Tibial nerve (tissue), 4 donors: ENCODE results near the gene PPP2R3A. TPM values are rescaled to one million over a fixed set of nuclear protein-coding genes. Genes with fewer than 3 reads are reported as not detected.

ENCODE experiments used
- DNase-seq, 2 donors: peaks; one replicate each; pipeline ENCODE4 v3.0.0-alpha.2; 2019; ENCODE audit warnings: low spot score in 2 of 2
- H3K27ac ChIP-seq, 4 donors: fragments of 200-600 bp; sonication (generic) in 3 of 4; one replicate each; pipeline ENCODE4 v1.5.1; 2017 to 2019; ENCODE audit warnings: mild to moderate bottlenecking in 1 of 4
- H3K27me3 ChIP-seq, 2 donors: fragments of 200-600 bp; sonication (generic) in 1 of 2; one replicate each; pipeline versions ENCODE4 v1.5.1 to v1.6.0; 2017 to 2019
- H3K36me3 ChIP-seq, 3 donors: fragments of 200-600 bp; sonication (generic); one replicate each; pipeline ENCODE4 v1.5.1; 2018 to 2019
- H3K4me1 ChIP-seq, 4 donors: fragments of 200-600 bp; sonication (generic) in 3 of 4; one replicate each; pipeline ENCODE4 v1.5.1; 2017 to 2019
- H3K4me3 ChIP-seq, 4 donors: fragments of 200-600 bp; sonication (generic) in 3 of 4; one replicate each; pipeline ENCODE4 v1.5.1; 2017 to 2019; ENCODE audit warnings: mild to moderate bottlenecking in 1 of 4, moderate library complexity in 1 of 4
- H3K9me3 ChIP-seq, 4 donors: fragments of 200-600 bp; sonication (generic) in 3 of 4; one replicate each; pipeline ENCODE4 v1.5.1; 2017 to 2019
- EP300 ChIP-seq, 2 donors: sonication (generic); formaldehyde crosslinking; IDR thresholded peaks; one replicate each; pipeline ENCODE4 v1.6.1; 2017; ENCODE audit warnings: antibody characterized with exemption in 2 of 2, mild to moderate bottlenecking in 1 of 2
- POLR2A ChIP-seq, 2 donors: fragments of 450-650 bp; IDR thresholded peaks; one replicate each; pipeline ENCODE4 v1.6.1; 2017; ENCODE audit warnings: antibody characterized with exemption in 2 of 2, mild to moderate bottlenecking in 2 of 2, moderate library complexity in 2 of 2
- WGBS, 2 donors: methylation state at CpG; one replicate each; pipeline ENCODE4 v1.1.5; 2018; 5-methylcytosine and 5-hydroxymethylcytosine counted together
- total RNA-seq, 4 donors: library from RNA; depleted of rRNA; stranded (reverse); fragments of >200 nt; gene quantifications; one replicate each; pipeline ENCODE4 v1.1.0, GENCODE V29; 2016
- TF ChIP-seq, protein P1 (sequence below), 5 experiments: fragments of 200-600 bp in 3 of 5; fragments of 450-650 bp in 2 of 5; sonication (generic) in 3 of 5; IDR thresholded peaks; one replicate each; pipeline ENCODE4 v1.5.1; 2016 to 2019; ENCODE audit warnings: antibody characterized with exemption in 5 of 5, mild to moderate bottlenecking in 3 of 5, moderate library complexity in 2 of 5

The PPP2R3A gene
- total RNA-seq, 4 donors from 2014 or later: 12.3 to 18.2 (median 13.4) TPM

DNA sequence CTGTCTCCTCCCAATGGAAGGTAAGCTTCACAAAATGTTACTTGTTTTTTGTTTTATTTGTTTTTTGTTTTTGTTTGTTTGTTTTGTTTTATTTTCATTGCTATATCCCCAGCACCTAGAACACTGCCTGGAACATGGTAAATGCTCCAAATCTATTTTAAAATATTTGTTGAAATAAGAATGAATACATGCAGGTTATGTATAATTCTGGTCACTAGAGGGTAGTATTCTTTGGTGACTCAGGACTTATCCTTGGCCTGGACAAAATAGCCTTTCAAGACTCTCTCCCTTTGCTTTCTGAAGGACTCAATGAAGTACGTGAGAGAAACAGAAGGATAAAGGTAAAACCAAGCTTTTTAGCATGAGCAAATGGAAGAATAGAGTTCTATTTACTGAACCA lies 46.9 kb upstream of the PPP2R3A start:
- 8 to 25% methylated on average over 1 of the region's 1 CpG for WGBS, 2 donors
- H3K4me1 ChIP-seq: no peaks in the 10 kb centered on the region
- DNase-seq: no peak

DNA sequence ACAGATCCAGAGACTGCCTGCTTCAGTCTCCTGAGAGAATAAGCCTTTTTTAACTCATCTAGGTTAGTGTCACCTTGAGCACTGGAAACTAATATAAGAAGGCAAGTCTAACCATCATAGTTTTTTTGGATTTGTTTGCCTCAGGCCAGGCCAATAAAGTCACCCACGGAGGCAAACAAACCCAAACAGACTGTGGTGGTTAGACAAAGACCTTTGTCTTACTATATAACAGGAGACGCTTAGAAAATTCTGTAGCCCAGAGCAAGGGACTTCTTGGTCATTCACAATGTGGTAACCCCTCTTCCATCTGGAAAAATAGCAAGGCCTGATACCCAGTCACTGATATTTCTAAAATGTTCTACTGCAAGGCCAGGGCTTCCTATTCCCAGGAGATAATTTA lies 45.3 kb upstream of the PPP2R3A start:
- no peak overlapping the region for H3K27ac ChIP-seq
- WGBS, 2 donors: 37 to 48% methylated on average over 2 of the region's 2 CpGs

More for the DNA sequence above, 46.9 kb upstream of the PPP2R3A start:
- no peaks in the 10 kb centered on the region for H3K36me3 ChIP-seq
- H3K27ac ChIP-seq: no peak overlapping the region
- no peaks in the 10 kb centered on the region for H3K27me3 ChIP-seq
- H3K9me3 ChIP-seq: no peaks in the 10 kb centered on the region
- TF ChIP-seq POLR2A (IDR thresholded peaks at IDR 0.05) (no peak), EP300 (IDR thresholded peaks at IDR 0.05) (no peak)
- TF ChIP-seq, protein P1, sequence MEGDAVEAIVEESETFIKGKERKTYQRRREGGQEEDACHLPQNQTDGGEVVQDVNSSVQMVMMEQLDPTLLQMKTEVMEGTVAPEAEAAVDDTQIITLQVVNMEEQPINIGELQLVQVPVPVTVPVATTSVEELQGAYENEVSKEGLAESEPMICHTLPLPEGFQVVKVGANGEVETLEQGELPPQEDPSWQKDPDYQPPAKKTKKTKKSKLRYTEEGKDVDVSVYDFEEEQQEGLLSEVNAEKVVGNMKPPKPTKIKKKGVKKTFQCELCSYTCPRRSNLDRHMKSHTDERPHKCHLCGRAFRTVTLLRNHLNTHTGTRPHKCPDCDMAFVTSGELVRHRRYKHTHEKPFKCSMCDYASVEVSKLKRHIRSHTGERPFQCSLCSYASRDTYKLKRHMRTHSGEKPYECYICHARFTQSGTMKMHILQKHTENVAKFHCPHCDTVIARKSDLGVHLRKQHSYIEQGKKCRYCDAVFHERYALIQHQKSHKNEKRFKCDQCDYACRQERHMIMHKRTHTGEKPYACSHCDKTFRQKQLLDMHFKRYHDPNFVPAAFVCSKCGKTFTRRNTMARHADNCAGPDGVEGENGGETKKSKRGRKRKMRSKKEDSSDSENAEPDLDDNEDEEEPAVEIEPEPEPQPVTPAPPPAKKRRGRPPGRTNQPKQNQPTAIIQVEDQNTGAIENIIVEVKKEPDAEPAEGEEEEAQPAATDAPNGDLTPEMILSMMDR (IDR thresholded peaks at IDR 0.05): peak; percentile 25 to 56 (median 28)
- no peak overlapping the region for H3K4me3 ChIP-seq

DNA sequence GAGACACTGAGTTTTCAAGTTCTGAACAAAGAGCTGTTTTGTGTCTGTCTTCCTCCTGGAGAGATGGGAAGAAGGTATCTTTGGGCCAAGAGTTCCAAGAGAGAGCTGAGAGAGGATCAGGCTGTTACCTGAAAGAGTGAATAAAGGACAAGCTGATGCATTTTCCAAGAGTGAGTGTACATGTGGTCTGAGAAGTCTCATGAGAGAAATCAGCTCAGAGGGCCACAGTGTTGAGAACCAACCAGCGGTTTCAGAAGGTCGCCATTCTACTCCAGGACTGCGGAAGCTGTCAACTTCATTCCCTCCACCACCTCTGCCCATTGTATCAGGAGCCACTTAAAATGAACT lies 42.7 kb upstream of the PPP2R3A start:
- Histone ChIP-seq H3K4me3 (no peak overlapping the region), H3K27me3 (no peaks in the 10 kb centered on the region), H3K27ac (no peak overlapping the region), H3K4me1 (no peaks in the 10 kb centered on the region), H3K36me3 (no peaks in the 10 kb centered on the region), H3K9me3 (no peaks in the 10 kb centered on the region)
- no peak for TF ChIP-seq POLR2A (IDR thresholded peaks at IDR 0.05)
- TF ChIP-seq EP300 (IDR thresholded peaks at IDR 0.05): no peak
- TF ChIP-seq, protein P1 (IDR thresholded peaks at IDR 0.05): no peak
- no peak for DNase-seq
- 88 to 96% methylated on average over 3 of the region's 3 CpGs for WGBS, 2 donors

More for the DNA sequence above, 45.3 kb upstream of the PPP2R3A start:
- Histone ChIP-seq H3K4me1 (no peaks in the 10 kb centered on the region), H3K9me3 (no peaks in the 10 kb centered on the region), H3K4me3 (no peak overlapping the region), H3K27me3 (no peaks in the 10 kb centered on the region), H3K36me3 (no peaks in the 10 kb centered on the region)
- TF ChIP-seq EP300 (IDR thresholded peaks at IDR 0.05): no peak
- TF ChIP-seq POLR2A (IDR thresholded peaks at IDR 0.05): no peak
- TF ChIP-seq, protein P1 (IDR thresholded peaks at IDR 0.05): no peak
- no peak for DNase-seq

DNA sequence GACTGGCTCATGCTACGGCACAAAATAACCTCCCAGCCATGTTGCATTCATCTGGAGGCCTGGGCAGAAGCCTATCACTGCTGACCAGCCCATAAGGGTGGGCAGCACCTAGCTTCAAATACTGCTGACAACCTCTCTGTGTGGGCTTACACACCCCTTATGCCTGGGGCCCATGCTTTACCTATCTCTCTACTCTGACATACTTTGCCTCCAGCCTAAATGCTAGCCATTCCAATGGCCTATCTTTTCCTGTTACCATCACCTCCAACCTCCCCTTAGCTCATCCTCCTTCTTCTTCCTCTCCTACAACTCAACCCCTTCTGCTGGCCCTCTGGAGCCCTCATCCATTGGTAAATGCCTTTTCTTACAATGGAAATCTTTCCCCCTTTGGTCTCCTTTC lies 41.0 kb upstream of the PPP2R3A start:
- no peaks in the 10 kb centered on the region for H3K9me3 ChIP-seq
- TF ChIP-seq EP300 (IDR thresholded peaks at IDR 0.05) (no peak), POLR2A (IDR thresholded peaks at IDR 0.05) (no peak)
- TF ChIP-seq, protein P1 (IDR thresholded peaks at IDR 0.05): no peak
- no peak overlapping the region for H3K27ac ChIP-seq
- no peak overlapping the region for H3K4me3 ChIP-seq
- 64 to 94% methylated on average over 1 of the region's 1 CpG for WGBS, 2 donors
- H3K36me3 ChIP-seq: no peaks in the 10 kb centered on the region
- H3K27me3 ChIP-seq: no peaks in the 10 kb centered on the region
- DNase-seq: no peak
- peaks cover 0 to 3% (median under 1%) of the 10 kb centered on the region in 4 donors for H3K4me1 ChIP-seq

DNA sequence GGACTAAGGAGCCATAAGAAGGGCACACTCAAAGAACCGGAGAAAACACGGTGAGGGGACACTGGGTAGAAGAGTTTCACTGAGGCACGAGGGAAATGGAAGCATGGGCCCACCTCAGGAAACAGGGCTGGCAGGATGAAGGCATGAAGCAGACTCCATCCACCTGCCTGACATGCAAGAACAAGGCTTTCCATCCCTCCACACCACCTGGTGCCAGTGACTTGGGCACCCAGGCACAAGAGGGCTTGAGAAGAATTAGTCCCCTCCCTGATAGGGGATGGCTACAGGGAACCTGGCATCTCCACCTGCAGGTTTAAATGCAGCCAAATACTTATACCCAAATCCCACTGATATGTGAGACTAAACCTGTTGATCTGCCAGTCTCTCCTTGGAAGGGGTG lies 38.9 kb upstream of the PPP2R3A start:
- H3K36me3 ChIP-seq: no peaks in the 10 kb centered on the region
- no peaks in the 10 kb centered on the region for H3K9me3 ChIP-seq
- peaks cover 0 to 12% (median 5%) of the 10 kb centered on the region in 4 donors for H3K4me1 ChIP-seq
- WGBS, 2 donors: 95 to 96% methylated on average over 3 of the region's 3 CpGs
- H3K27me3 ChIP-seq: no peaks in the 10 kb centered on the region
- no peak for DNase-seq
- no peak overlapping the region for H3K27ac ChIP-seq
- no peak overlapping the region for H3K4me3 ChIP-seq
- TF ChIP-seq EP300 (IDR thresholded peaks at IDR 0.05) (no peak), POLR2A (IDR thresholded peaks at IDR 0.05) (no peak)
- TF ChIP-seq, protein P1 (IDR thresholded peaks at IDR 0.05): no peak
